Uterus (tissue), 2 donors: Measurements from ENCODE around the gene LEUTX.

Experiments
- POLR2A ChIP-seq, 2 donors: fragments of 450-650 bp; IDR thresholded peaks; one replicate each; pipeline ENCODE4 v1.6.1; 2016; ENCODE audit warnings: antibody characterized with exemption in 2 of 2, mild to moderate bottlenecking in 1 of 2, moderate library complexity in 1 of 2
- TF ChIP-seq, protein P1 (sequence below), 4 experiments: fragments of 200-600 bp in 2 of 4; fragments of 450-650 bp in 2 of 4; sonication (generic) in 2 of 4; IDR thresholded peaks; one replicate each; pipeline ENCODE4 v1.5.1; 2016 to 2019; ENCODE audit warnings: antibody characterized with exemption in 4 of 4, mild to moderate bottlenecking in 2 of 4, moderate library complexity in 1 of 4

GRCh38 chr19:39828015-39828653, 49.5 kb downstream of the LEUTX start:
- TF ChIP-seq POLR2A (IDR thresholded peaks at IDR 0.05), result no peak
- TF ChIP-seq, protein P1, sequence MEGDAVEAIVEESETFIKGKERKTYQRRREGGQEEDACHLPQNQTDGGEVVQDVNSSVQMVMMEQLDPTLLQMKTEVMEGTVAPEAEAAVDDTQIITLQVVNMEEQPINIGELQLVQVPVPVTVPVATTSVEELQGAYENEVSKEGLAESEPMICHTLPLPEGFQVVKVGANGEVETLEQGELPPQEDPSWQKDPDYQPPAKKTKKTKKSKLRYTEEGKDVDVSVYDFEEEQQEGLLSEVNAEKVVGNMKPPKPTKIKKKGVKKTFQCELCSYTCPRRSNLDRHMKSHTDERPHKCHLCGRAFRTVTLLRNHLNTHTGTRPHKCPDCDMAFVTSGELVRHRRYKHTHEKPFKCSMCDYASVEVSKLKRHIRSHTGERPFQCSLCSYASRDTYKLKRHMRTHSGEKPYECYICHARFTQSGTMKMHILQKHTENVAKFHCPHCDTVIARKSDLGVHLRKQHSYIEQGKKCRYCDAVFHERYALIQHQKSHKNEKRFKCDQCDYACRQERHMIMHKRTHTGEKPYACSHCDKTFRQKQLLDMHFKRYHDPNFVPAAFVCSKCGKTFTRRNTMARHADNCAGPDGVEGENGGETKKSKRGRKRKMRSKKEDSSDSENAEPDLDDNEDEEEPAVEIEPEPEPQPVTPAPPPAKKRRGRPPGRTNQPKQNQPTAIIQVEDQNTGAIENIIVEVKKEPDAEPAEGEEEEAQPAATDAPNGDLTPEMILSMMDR (IDR thresholded peaks at IDR 0.05), result no peak
